GM12878 (cell line): ENCODE results near the gene CCDC187. TPM values are rescaled to one million over a fixed set of nuclear protein-coding genes. Genes with fewer than 3 reads are reported as not detected.

Experiments
- ATAC-seq: fragments of 200-7000 bp; cut with Tn5 transposase; 3 replicates; pipeline ENCODE4 v1.9.1; 2020; ENCODE audit warnings: mild to moderate bottlenecking, moderate library complexity
- BruUV-seq: library from RNA; stranded (reverse); fragments of 400-500 nt; replicated peaks from 2 replicates; lab custom pipeline; 2021; lab: Mats Ljungman, UMichigan
- CTCF ChIA-PET: fragments of 300-600 bp; sonication (Branson Sonifier 250); formaldehyde crosslinking; extraction: SDS; loops from one replicate; lab custom pipeline; 2021; ENCODE audit warnings: inconsistent platforms; lab: Yijun Ruan, JAX
- POLR2A ChIA-PET: fragments of 350-600 bp; formaldehyde crosslinking; extraction: SDS; loops from one replicate; lab custom pipeline; 2021; ENCODE audit warnings: inconsistent platforms; lab: Charles Lee
- RAD21 ChIA-PET: fragments of 300-600 bp; sonication (Branson Sonifier 250); formaldehyde crosslinking; loops from one replicate; lab custom pipeline; 2023; ENCODE audit warnings: antibody characterized with exemption; ENCODE audit not compliant: unreplicated experiment; lab: Charles Lee
- SMC1A ChIA-PET: fragments of 300-600 bp; sonication (Branson Sonifier 250); formaldehyde crosslinking; loops from one replicate; lab custom pipeline; 2023; ENCODE audit not compliant: unreplicated experiment, uncharacterized antibody; lab: Charles Lee
- DNase-seq: peaks from one replicate; pipeline ENCODE4 v3.0.0-alpha.2; 2011; ENCODE audit warnings: low read depth, low spot score
- FAIRE-seq: peaks from 3 replicates; lab custom pipeline; 2011; peaks lifted over from hg19 to GRCh38; lab: Jason Lieb, UNC
- H2AFZ ChIP-seq: 2 replicates; pipeline ENCODE4 v1.6.0; 2011; ENCODE audit warnings: low read depth, low read length, control low read depth; ENCODE audit not compliant: control insufficient read depth
- H3K27ac ChIP-seq: 2 replicates; pipeline ENCODE4 v1.5.1; 2011; ENCODE audit warnings: control low read depth; ENCODE audit not compliant: control insufficient read depth, insufficient read depth
- H3K27me3 ChIP-seq, 2 experiments: replicated peaks in 1 of 2; 2 replicates each; pipeline versions ENCODE4 v1.6.0 to v1.6.1; 2011; ENCODE audit warnings: low read length in 1 of 2; ENCODE audit not compliant: control insufficient read depth in 2 of 2, insufficient read depth in 2 of 2
- H3K36me3 ChIP-seq, 2 experiments: 2 replicates each; pipeline ENCODE4 v1.5.1; 2011; ENCODE audit warnings: low read length in 1 of 2; ENCODE audit not compliant: control insufficient read depth in 2 of 2, insufficient read depth in 2 of 2
- H3K4me1 ChIP-seq: 2 replicates; pipeline ENCODE4 v1.6.1; 2011; ENCODE audit warnings: mild to moderate bottlenecking, low read length, moderate library complexity, mixed read lengths; ENCODE audit not compliant: control insufficient read depth, insufficient read depth
- H3K4me2 ChIP-seq: 2 replicates; pipeline ENCODE4 v1.6.0; 2011; ENCODE audit warnings: control low read depth; ENCODE audit not compliant: control insufficient read depth, insufficient read depth
- H3K4me3 ChIP-seq: fragments of 200-600 bp; sonication (generic); 2 replicates; pipeline ENCODE4 v1.5.1; 2016
- H3K79me2 ChIP-seq: 2 replicates; pipeline ENCODE4 v1.6.0; 2011; ENCODE audit warnings: low read length; ENCODE audit not compliant: control insufficient read depth, insufficient read depth
- H3K9ac ChIP-seq: 2 replicates; pipeline ENCODE4 v1.8.0; 2011; ENCODE audit warnings: low read length, control low read depth, mixed read lengths; ENCODE audit not compliant: control insufficient read depth, insufficient read depth
- H3K9me3 ChIP-seq: replicated peaks from 3 replicates; pipeline ENCODE4 v1.5.1; 2011; ENCODE audit warnings: mild to moderate bottlenecking, low read length; ENCODE audit not compliant: control insufficient read depth, insufficient read depth
- H4K20me1 ChIP-seq: 2 replicates; pipeline ENCODE4 v1.6.0; 2011; ENCODE audit not compliant: control insufficient read depth, insufficient read depth
- BHLHE40 ChIP-seq, 2 experiments: fragments of 450-650 bp in 1 of 2; IDR thresholded peaks; 2 replicates each; pipeline ENCODE4 v1.6.1; 2011 to 2017; ENCODE audit warnings: low read depth in 2 of 2, borderline replicate concordance in 1 of 2, improper control_type of control experiment in 1 of 2, low read length in 1 of 2, mild to moderate bottlenecking in 1 of 2
- E2F4 ChIP-seq: IDR thresholded peaks from 2 replicates; pipeline ENCODE4 v1.6.1; 2012; ENCODE audit warnings: low read depth, low read length, improper control_type of control experiment
- MEF2B ChIP-seq: fragments of 450-650 bp; IDR thresholded peaks from 2 replicates; pipeline ENCODE4 v1.6.1; 2018; ENCODE audit warnings: mild to moderate bottlenecking, moderate library complexity; ENCODE audit not compliant: partially characterized antibody, poor library complexity, severe bottlenecking
- PBX3 ChIP-seq: IDR thresholded peaks from 2 replicates; pipeline ENCODE4 v1.6.1; 2011; ENCODE audit warnings: mild to moderate bottlenecking, low read depth, low read length, moderate library complexity; ENCODE audit not compliant: insufficient replicate concordance
- POLR2AphosphoS5 ChIP-seq: IDR thresholded peaks from 2 replicates; pipeline ENCODE4 v1.6.1; 2011; ENCODE audit warnings: mild to moderate bottlenecking, low read length, inconsistent platforms
- SMAD1 ChIP-seq: fragments of 450-650 bp; IDR thresholded peaks from 2 replicates; pipeline ENCODE4 v1.6.1; 2018; ENCODE audit warnings: mild to moderate bottlenecking, low read depth; ENCODE audit not compliant: partially characterized antibody
- WGBS: methylation state at CpG from one replicate; pipeline ENCODE4 v1.1.6; 2016; ENCODE audit warnings: low lambda C conversion rate; ENCODE audit not compliant: insufficient replicate concordance, insufficient coverage; ENCODE audit errors: missing lambda C conversion rate; 5-methylcytosine and 5-hydroxymethylcytosine counted together
- in situ Hi-C: fragments of 300-500 bp; cut with MboI; formaldehyde crosslinking; loops from 9 replicates; pipeline ENCODE4 v1.14.3; 2018; ENCODE audit warnings: mixed read lengths
- intact Hi-C: fragments of 100-400 bp; cut with micrococcal nuclease; formaldehyde crosslinking; loops from one replicate; pipeline ENCODE4 v1.14.2; 2022; ENCODE audit not compliant: unreplicated experiment
- polyA plus RNA-seq, 11 experiments: library from polyadenylated mRNA; depleted of rRNA in 4 of 11; unstranded in 6 of 11; stranded (reverse) in 5 of 11; fragments of >200 nt; fragmentation: Nextera tagmentation in 4 of 11; fragmentation: Illumina TruSeq in 1 of 11; extraction: Ambion mirVana in 4 of 11; extraction: Trizol in 1 of 11; gene quantifications; 1 replicate in 1 of 11; 2 replicates in 10 of 11; pipeline versions ENCODE4 v1.2.1 to v1.2.3, GENCODE V29; 2011 to 2016; ENCODE audit warnings: inconsistent platforms in 2 of 11, missing spikeins in 2 of 11, low read depth in 1 of 11
- total RNA-seq, 4 experiments: library from RNA; depleted of rRNA in 3 of 4; stranded (reverse); fragments of >200 nt in 3 of 4; fragmentation: Illumina TruSeq in 1 of 4; extraction: Trizol in 1 of 4; gene quantifications; 2 replicates each; pipeline versions ENCODE4 v1.2.1 to v1.2.3, GENCODE V29; 2013 to 2021

Gene CCDC187
- total and polyA plus RNA-seq, 10 of the 15 experiments (the other 5 are each of a cell fraction or from before 2014, with no cell fraction given) = 0.04 to 0.23 (median 0.04) TPM; not detected in 7

GRCh38 chr9:136343121-136343883, 39.4 kb upstream of the CCDC187 start:
- Histone ChIP-seq H2AFZ (no peak overlapping the region), H3K36me3 (no peaks in the 10 kb centered on the region), H3K27ac (no peak overlapping the region), H3K4me2 (no peak overlapping the region), H3K4me1 (no peaks in the 10 kb centered on the region), H3K27me3 (no peaks in the 10 kb centered on the region; a peak in 1 of 4 replicates), H3K79me2 (no peaks in the 10 kb centered on the region), H3K9me3 (no peaks in the 10 kb centered on the region), H3K9ac (no peak overlapping the region), H4K20me1 (no peaks in the 10 kb centered on the region), H3K4me3 (no peak overlapping the region)
- in situ Hi-C loops = no loop called here
- TF ChIP-seq POLR2AphosphoS5 = no peak
- no peak for TF ChIP-seq PBX3
- no peak for TF ChIP-seq BHLHE40 (IDR thresholded peaks at IDR 0.05; ENCODE audit: borderline replicate concordance in 1 of 2, low read depth in 2 of 2, low read length in 1 of 2)
- TF ChIP-seq E2F4 = no peak
- no peak for TF ChIP-seq MEF2B
- TF ChIP-seq SMAD1 = no peak
- intact Hi-C loops = no loop called here
- DNase-seq = no peak
- ChIA-PET SMC1A (no interaction called here), CTCF (interaction anchor here (1.5 kb wide), 1 partner anchor 20 kb away, joined by 5 read pairs; no protein-coding TSS in a partner anchor), POLR2A (interaction anchor here (0.6 kb wide), 1 partner anchor 214 kb away, joined by 3 read pairs; no protein-coding TSS in a partner anchor), RAD21 (no interaction called here)
- FAIRE-seq = no peak
- 46% methylated on average over 23 of the region's 23 CpGs for WGBS
- BruUV-seq = no TSS peak
- ATAC-seq = no peak
